SU-DHL-6 (cell line): Measurements from ENCODE around the gene DCTN2.

Experiments used
- CTCF ChIP-seq: fragments of 200-600 bp; sonication (generic); IDR thresholded peaks from one replicate; pipeline ENCODE4 v1.5.1; 2017; ENCODE audit warnings: antibody characterized with exemption, mild to moderate bottlenecking, low read length, moderate library complexity; ENCODE audit not compliant: insufficient read depth, poor library complexity, severe bottlenecking
- EZH2phosphoT487 ChIP-seq: fragments of 200-600 bp; sonication (generic), shearing (Covaris generic); conservative IDR thresholded peaks from 2 replicates; pipeline ENCODE4 v1.6.1; 2018; ENCODE audit warnings: mild to moderate bottlenecking, antibody characterized with exemption, low read length, moderate library complexity, mixed read lengths

DNA sequence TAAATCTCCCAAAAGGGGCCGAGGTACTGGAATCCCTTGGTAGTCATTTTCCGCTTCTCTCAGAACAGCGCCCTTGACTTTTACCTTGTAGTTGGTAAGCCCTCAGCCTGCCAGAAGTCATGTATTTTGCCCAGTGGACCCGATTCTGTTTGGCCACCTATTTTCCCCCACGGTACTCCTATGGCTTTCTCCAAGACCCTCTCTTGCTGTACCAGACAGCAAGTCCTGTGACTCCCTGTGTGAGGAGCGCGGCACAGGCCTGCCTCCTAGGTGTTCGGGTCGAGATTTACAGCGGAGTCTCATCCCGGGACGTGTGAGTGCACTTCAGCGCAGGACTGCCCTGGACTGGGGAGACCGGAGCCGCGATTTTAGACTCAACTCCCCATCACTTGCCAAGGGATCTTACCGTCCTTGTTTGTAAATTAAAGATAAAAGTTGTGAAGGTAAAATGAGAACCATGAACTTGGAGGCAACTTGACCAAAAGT lies 25.4 kb downstream of the DCTN2 start:
- no peak for TF ChIP-seq CTCF
- no peak for TF ChIP-seq EZH2phosphoT487
